ENCODE measurements around the gene CEP44. TPM values are rescaled to one million over a fixed set of nuclear protein-coding genes. Genes with fewer than 3 reads are reported as not detected.
A peak's percentile ranks its signal among the peaks of the same experiment; 100 is the strongest.

Gene CEP44
- total RNA-seq, 1 donor from 2014 or later, result 11.5 TPM

DNA sequence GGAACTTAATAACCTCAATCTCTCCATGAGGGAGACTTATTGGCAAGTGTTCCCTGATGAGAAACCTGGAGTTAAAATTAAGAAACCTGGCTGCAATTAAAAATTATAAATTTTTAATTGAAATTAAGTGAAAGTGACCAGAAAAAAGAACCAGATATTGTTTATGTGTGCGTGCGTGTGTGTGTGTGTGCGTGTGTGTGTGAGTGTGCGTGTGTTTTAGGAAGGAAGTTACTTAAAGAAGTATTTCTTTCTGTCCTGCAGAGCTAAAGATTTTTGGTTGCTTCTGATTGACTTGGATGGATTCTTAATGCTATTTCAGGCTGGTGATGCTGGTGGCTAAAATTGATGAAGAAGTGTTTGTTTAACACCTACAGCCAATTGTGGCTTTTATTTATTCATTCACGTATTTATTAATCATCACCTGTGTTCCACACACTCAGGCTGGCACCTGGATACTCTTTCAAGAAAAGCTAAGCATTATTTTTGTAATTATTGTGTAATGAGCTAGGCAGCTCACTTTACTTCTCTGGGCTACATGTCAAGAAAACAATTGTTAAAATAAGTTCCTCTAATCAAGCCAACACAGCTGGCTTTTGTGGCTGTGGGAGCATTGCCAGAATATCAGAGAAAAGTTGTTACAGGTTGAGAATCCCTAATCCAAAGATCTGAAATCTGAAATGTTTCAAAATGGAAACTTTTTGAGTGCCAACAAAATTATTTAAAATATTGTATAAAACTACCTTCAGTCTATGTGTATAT is 68.5 kb downstream of the CEP44 start:
- no peak for DNase-seq (ENCODE audit: low read depth)
- H3K4me1 Mint-ChIP-seq (ENCODE audit: low read depth, unreplicated experiment), result no peaks in the 10 kb centered on the region
- peaks cover 6% of the 10 kb centered on the region for H3K9me3 Mint-ChIP-seq (ENCODE audit: unreplicated experiment)
- no peaks in the 10 kb centered on the region for H3K36me3 Mint-ChIP-seq (ENCODE audit: low read depth, unreplicated experiment)
- no peak overlapping the region for H3K27ac ChIP-seq (ENCODE audit: low read depth, low read length)
- TF ChIP-seq, protein P1, sequence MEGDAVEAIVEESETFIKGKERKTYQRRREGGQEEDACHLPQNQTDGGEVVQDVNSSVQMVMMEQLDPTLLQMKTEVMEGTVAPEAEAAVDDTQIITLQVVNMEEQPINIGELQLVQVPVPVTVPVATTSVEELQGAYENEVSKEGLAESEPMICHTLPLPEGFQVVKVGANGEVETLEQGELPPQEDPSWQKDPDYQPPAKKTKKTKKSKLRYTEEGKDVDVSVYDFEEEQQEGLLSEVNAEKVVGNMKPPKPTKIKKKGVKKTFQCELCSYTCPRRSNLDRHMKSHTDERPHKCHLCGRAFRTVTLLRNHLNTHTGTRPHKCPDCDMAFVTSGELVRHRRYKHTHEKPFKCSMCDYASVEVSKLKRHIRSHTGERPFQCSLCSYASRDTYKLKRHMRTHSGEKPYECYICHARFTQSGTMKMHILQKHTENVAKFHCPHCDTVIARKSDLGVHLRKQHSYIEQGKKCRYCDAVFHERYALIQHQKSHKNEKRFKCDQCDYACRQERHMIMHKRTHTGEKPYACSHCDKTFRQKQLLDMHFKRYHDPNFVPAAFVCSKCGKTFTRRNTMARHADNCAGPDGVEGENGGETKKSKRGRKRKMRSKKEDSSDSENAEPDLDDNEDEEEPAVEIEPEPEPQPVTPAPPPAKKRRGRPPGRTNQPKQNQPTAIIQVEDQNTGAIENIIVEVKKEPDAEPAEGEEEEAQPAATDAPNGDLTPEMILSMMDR (IDR thresholded peaks at IDR 0.05; ENCODE audit: insufficient read depth, low read depth, low read length), result no peak
- TF ChIP-seq EZH2 (IDR thresholded peaks at IDR 0.05; ENCODE audit: insufficient read depth, low read length), result no peak
- no peak overlapping the region for H3K27ac Mint-ChIP-seq (ENCODE audit: unreplicated experiment)
- H3K4me2 ChIP-seq (ENCODE audit: low read length), result no peak overlapping the region
- H3K4me1 ChIP-seq (ENCODE audit: insufficient read depth, low read length), result no peaks in the 10 kb centered on the region
- no peak overlapping the region for H3K9ac ChIP-seq (ENCODE audit: low read length)
- no peak for FAIRE-seq
- no peak overlapping the region for H3K4me3 ChIP-seq (ENCODE audit: insufficient read depth, low read depth, low read length)
- no peak overlapping the region for H3K4me3 Mint-ChIP-seq (ENCODE audit: unreplicated experiment)
- H3K36me3 ChIP-seq (ENCODE audit: insufficient read depth, low read length), result no peaks in the 10 kb centered on the region
- H3K27me3 Mint-ChIP-seq (ENCODE audit: low read depth, unreplicated experiment), result no peaks in the 10 kb centered on the region
- H2AFZ ChIP-seq (ENCODE audit: low read depth, low read length), result no peak overlapping the region
- no peaks in the 10 kb centered on the region for H4K20me1 ChIP-seq (ENCODE audit: insufficient read depth, low read length)
- H3K9me3 ChIP-seq (ENCODE audit: insufficient read depth, low read depth, low read length), result no peaks in the 10 kb centered on the region
- H3K79me2 ChIP-seq (ENCODE audit: insufficient read depth, low read length), result no peaks in the 10 kb centered on the region
- no peaks in the 10 kb centered on the region for H3K27me3 ChIP-seq (ENCODE audit: insufficient read depth, low read length)

DNA sequence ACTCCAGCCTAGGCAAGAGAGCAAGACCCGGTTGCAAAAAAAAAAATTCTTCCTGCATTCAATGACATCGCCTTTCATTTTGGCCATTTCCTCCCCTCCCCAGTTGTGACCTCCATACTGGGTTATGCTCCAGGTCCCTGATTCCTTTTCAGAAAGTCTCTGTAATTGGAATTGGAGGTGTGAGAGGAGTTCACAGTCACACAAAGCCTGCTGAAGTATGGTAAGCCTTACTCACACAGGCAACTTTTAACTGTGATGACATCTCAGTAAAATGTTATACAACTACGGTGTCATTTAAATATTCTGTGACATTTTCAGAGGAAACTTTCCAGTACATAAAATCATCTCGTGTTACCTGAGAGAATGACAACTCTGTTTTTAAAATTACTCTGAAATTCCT is 73.6 kb downstream of the CEP44 start:
- Histone ChIP-seq H3K9ac (ENCODE audit: low read length) (no peak overlapping the region), H3K27me3 (ENCODE audit: insufficient read depth, low read length) (no peaks in the 10 kb centered on the region), H3K4me3 (ENCODE audit: insufficient read depth, low read depth, low read length) (no peak overlapping the region), H4K20me1 (ENCODE audit: insufficient read depth, low read length) (no peaks in the 10 kb centered on the region), H3K36me3 (ENCODE audit: insufficient read depth, low read length) (no peaks in the 10 kb centered on the region), H2AFZ (ENCODE audit: low read depth, low read length) (no peak overlapping the region), H3K79me2 (ENCODE audit: insufficient read depth, low read length) (no peaks in the 10 kb centered on the region), H3K4me2 (ENCODE audit: low read length) (no peak overlapping the region), H3K4me1 (ENCODE audit: insufficient read depth, low read length) (no peaks in the 10 kb centered on the region), H3K9me3 (ENCODE audit: insufficient read depth, low read depth, low read length) (no peaks in the 10 kb centered on the region), H3K27ac (ENCODE audit: low read depth, low read length) (no peak overlapping the region)
- Mint-ChIP-seq H3K27ac (ENCODE audit: unreplicated experiment) (no peak overlapping the region), H3K9me3 (ENCODE audit: unreplicated experiment) (peaks cover 2% of the 10 kb centered on the region), H3K4me1 (ENCODE audit: low read depth, unreplicated experiment) (peaks cover 11% of the 10 kb centered on the region), H3K27me3 (ENCODE audit: low read depth, unreplicated experiment) (no peaks in the 10 kb centered on the region), H3K36me3 (ENCODE audit: low read depth, unreplicated experiment) (no peaks in the 10 kb centered on the region), H3K4me3 (ENCODE audit: unreplicated experiment) (no peak overlapping the region)
- no peak for TF ChIP-seq EZH2 (IDR thresholded peaks at IDR 0.05; ENCODE audit: insufficient read depth, low read length)
- TF ChIP-seq, protein P1 (IDR thresholded peaks at IDR 0.05; ENCODE audit: insufficient read depth, low read depth, low read length), result no peak
- FAIRE-seq (no peak), DNase-seq (ENCODE audit: low read depth) (no peak)

DNA sequence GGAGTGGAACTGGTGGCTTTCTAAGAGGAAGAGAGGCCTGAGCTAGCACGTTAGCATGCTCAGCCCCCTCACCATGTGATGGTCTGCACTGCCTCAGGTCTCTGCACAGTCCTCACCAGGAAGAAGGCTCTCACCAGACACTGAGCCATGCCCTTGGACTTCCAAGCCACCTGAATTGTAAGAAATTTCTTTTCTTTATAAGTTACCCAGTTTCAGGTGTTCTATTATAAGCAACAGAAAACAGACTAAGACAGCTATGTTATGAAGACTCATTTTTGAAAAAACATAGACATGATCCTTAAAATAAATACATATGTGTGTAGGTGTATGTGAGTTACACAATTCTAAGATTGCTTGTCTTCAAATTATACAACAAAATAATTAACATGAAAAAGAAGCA is 74.7 kb downstream of the CEP44 start:
- H4K20me1 ChIP-seq (ENCODE audit: insufficient read depth, low read length), result no peaks in the 10 kb centered on the region
- Mint-ChIP-seq H3K9me3 (ENCODE audit: unreplicated experiment) (peaks cover 2% of the 10 kb centered on the region), H3K4me1 (ENCODE audit: low read depth, unreplicated experiment) (peaks cover 11% of the 10 kb centered on the region), H3K4me3 (ENCODE audit: unreplicated experiment) (no peak overlapping the region), H3K27ac (ENCODE audit: unreplicated experiment) (no peak overlapping the region), H3K36me3 (ENCODE audit: low read depth, unreplicated experiment) (no peaks in the 10 kb centered on the region), H3K27me3 (ENCODE audit: low read depth, unreplicated experiment) (no peaks in the 10 kb centered on the region)
- H3K4me2 ChIP-seq (ENCODE audit: low read length), result peak overlapping the region; percentile 6
- H3K27me3 ChIP-seq (ENCODE audit: insufficient read depth, low read length), result no peaks in the 10 kb centered on the region
- H3K9me3 ChIP-seq (ENCODE audit: insufficient read depth, low read depth, low read length), result no peaks in the 10 kb centered on the region
- no peak overlapping the region for H3K27ac ChIP-seq (ENCODE audit: low read depth, low read length)
- H3K4me3 ChIP-seq (ENCODE audit: insufficient read depth, low read depth, low read length), result no peak overlapping the region
- FAIRE-seq, result no peak
- H3K36me3 ChIP-seq (ENCODE audit: insufficient read depth, low read length), result no peaks in the 10 kb centered on the region
- no peak for TF ChIP-seq EZH2 (IDR thresholded peaks at IDR 0.05; ENCODE audit: insufficient read depth, low read length)
- TF ChIP-seq, protein P1 (IDR thresholded peaks at IDR 0.05; ENCODE audit: insufficient read depth, low read depth, low read length), result no peak
- no peaks in the 10 kb centered on the region for H3K79me2 ChIP-seq (ENCODE audit: insufficient read depth, low read length)
- DNase-seq (ENCODE audit: low read depth), result no peak
- no peak overlapping the region for H2AFZ ChIP-seq (ENCODE audit: low read depth, low read length)
- H3K9ac ChIP-seq (ENCODE audit: low read length), result no peak overlapping the region
- H3K4me1 ChIP-seq (ENCODE audit: insufficient read depth, low read length), result no peaks in the 10 kb centered on the region
